ENCODE results near the gene PBX1. TPM values are rescaled to one million over a fixed set of nuclear protein-coding genes. Genes with fewer than 3 reads are reported as not detected.
A peak's percentile ranks its signal among the peaks of the same experiment; 100 is the strongest.

PBX1 gene
- total RNA-seq, 3 donors from 2014 or later, result 64.5 to 126 (median 95.4) TPM

GRCh38 chr1:164569241-164569640, 10.3 kb downstream of the PBX1 start:
- TF ChIP-seq CTCF (IDR thresholded peaks at IDR 0.05) (no peak), POLR2A (IDR thresholded peaks at IDR 0.05) (no peak), POLR2AphosphoS5 (IDR thresholded peaks at IDR 0.05) (no peak)
- no peak for DNase-seq (ENCODE audit: low spot score in 2 of 2)
- intact Hi-C loops (cut with DNase I; ENCODE audit: low total_unique reads), result no loop called here
- no peaks in the 10 kb centered on the region for H3K36me3 ChIP-seq
- peaks cover 0 to 8% of the 10 kb centered on the region in 2 donors for H3K4me1 ChIP-seq
- H3K27me3 ChIP-seq, result no peaks in the 10 kb centered on the region
- peak overlapping the region; percentile 78 to 87 for H3K27ac ChIP-seq
- H3K4me3 ChIP-seq, result no peak overlapping the region
- no peaks in the 10 kb centered on the region for H3K9me3 ChIP-seq

- no peaks in the 10 kb centered on the region for H3K27me3 ChIP-seq
- TF ChIP-seq CTCF (IDR thresholded peaks at IDR 0.05), result no peak
- no peak for TF ChIP-seq POLR2A (IDR thresholded peaks at IDR 0.05)
- no peak for TF ChIP-seq POLR2AphosphoS5 (IDR thresholded peaks at IDR 0.05)
- H3K4me1 ChIP-seq, result peaks cover 0 to 8% of the 10 kb centered on the region in 2 donors
- H3K9me3 ChIP-seq, result no peaks in the 10 kb centered on the region
- H3K27ac ChIP-seq, result peak overlapping the region; percentile 78 to 87
- no peak for DNase-seq (ENCODE audit: low spot score in 2 of 2)
- H3K36me3 ChIP-seq, result no peaks in the 10 kb centered on the region
- intact Hi-C loops (cut with DNase I; ENCODE audit: low total_unique reads), result no loop called here
- peak overlapping the region in 2 of 3 donors; percentile 16 to 41 for H3K4me3 ChIP-seq
Observed at GRCh38 chr1:164569866-164570265, 10.9 kb downstream of the PBX1 start.

- Histone ChIP-seq H3K4me1 (peaks cover 0 to 8% of the 10 kb centered on the region in 2 donors), H3K27me3 (no peaks in the 10 kb centered on the region), H3K27ac (no peak overlapping the region), H3K36me3 (no peaks in the 10 kb centered on the region), H3K4me3 (no peak overlapping the region), H3K9me3 (no peaks in the 10 kb centered on the region)
- no peak for DNase-seq (ENCODE audit: low spot score in 2 of 2)
- TF ChIP-seq CTCF (IDR thresholded peaks at IDR 0.05), result no peak
- TF ChIP-seq POLR2AphosphoS5 (IDR thresholded peaks at IDR 0.05), result no peak
- no peak for TF ChIP-seq POLR2A (IDR thresholded peaks at IDR 0.05)
- intact Hi-C loops (cut with DNase I; ENCODE audit: low total_unique reads), result no loop called here
Observed at GRCh38 chr1:164571333-164571732, 12.3 kb downstream of the PBX1 start.

- Histone ChIP-seq H3K4me3 (peak overlapping the region in 1 of 3 donors; percentile 56), H3K27ac (no peak overlapping the region)
Observed at GRCh38 chr1:164575356-164575886, 16.4 kb downstream of the PBX1 start.

More at GRCh38 chr1:164575356-164575886, 16.4 kb downstream of the PBX1 start:
- H3K27me3 ChIP-seq, result no peaks in the 10 kb centered on the region
- H3K4me1 ChIP-seq, result peaks cover 7 to 18% of the 10 kb centered on the region in 2 donors
- intact Hi-C loops (cut with DNase I; ENCODE audit: low total_unique reads), result no loop called here
- H3K9me3 ChIP-seq, result no peaks in the 10 kb centered on the region
- H3K36me3 ChIP-seq, result no peaks in the 10 kb centered on the region
- no peak for DNase-seq (ENCODE audit: low spot score in 2 of 2)
- TF ChIP-seq CTCF (IDR thresholded peaks at IDR 0.05) (no peak), POLR2AphosphoS5 (IDR thresholded peaks at IDR 0.05) (no peak), POLR2A (IDR thresholded peaks at IDR 0.05) (no peak)

Measured in breast epithelium (tissue), 4 donors.